HG03066 (cell line): ENCODE results near the gene PTPRE.

Source experiments
- ATAC-seq: cut with Tn5 transposase; IDR thresholded peaks from one replicate; pipeline ENCODE4 v1.9.1; 2021; ENCODE audit warnings: low read depth; ENCODE audit not compliant: unreplicated experiment

Gene PTPRE

GRCh38 chr10:127905848-127906261 lies 1.0 kb upstream of the PTPRE start:
- ATAC-seq: no peak

- ATAC-seq: no peak
These were observed 655 bp downstream of the PTPRE start for GRCh38 chr10:127907411-127908105.

GRCh38 chr10:127908106-127908958 lies 1.4 kb downstream of the PTPRE start:
- no peak for ATAC-seq

GRCh38 chr10:127908959-127909267 lies 2.0 kb downstream of the PTPRE start:
- ATAC-seq: no peak

GRCh38 chr10:127909716-127910463 lies 3.0 kb downstream of the PTPRE start:
- ATAC-seq: no peak

- ATAC-seq: no peak
These were observed 3.5 kb downstream of the PTPRE start for GRCh38 chr10:127910464-127910770.

GRCh38 chr10:127911218-127911866 lies 4.4 kb downstream of the PTPRE start:
- no peak for ATAC-seq

GRCh38 chr10:127911867-127912257 lies 5.0 kb downstream of the PTPRE start:
- ATAC-seq: no peak

GRCh38 chr10:127912607-127913367 lies 5.9 kb downstream of the PTPRE start:
- ATAC-seq: no peak

GRCh38 chr10:127913368-127913759 lies 6.5 kb downstream of the PTPRE start:
- ATAC-seq: no peak

GRCh38 chr10:127915324-127915723 lies 8.4 kb downstream of the PTPRE start:
- ATAC-seq: no peak

- no peak for ATAC-seq
These were observed 9.9 kb downstream of the PTPRE start for GRCh38 chr10:127916826-127917225.

- ATAC-seq: no peak
These were observed 11.7 kb downstream of the PTPRE start for GRCh38 chr10:127918572-127918971.

- no peak for ATAC-seq
These were observed 12.7 kb downstream of the PTPRE start for GRCh38 chr10:127919418-127920271.

- ATAC-seq: no peak
These were observed 13.6 kb downstream of the PTPRE start for GRCh38 chr10:127920306-127921074.

GRCh38 chr10:127921075-127921752 lies 14.3 kb downstream of the PTPRE start:
- ATAC-seq: no peak

GRCh38 chr10:127921753-127922145 lies 14.8 kb downstream of the PTPRE start:
- ATAC-seq: no peak

- no peak for ATAC-seq
These were observed 15.3 kb downstream of the PTPRE start for GRCh38 chr10:127922206-127922605.
